ENCODE data around the gene POPDC2.

Gene POPDC2

GRCh38 chr3:119647843-119648575, 12.4 kb downstream of the POPDC2 start:
- Histone ChIP-seq H3K9ac (no peak overlapping the region), H3K36me3 (no peaks in the 10 kb centered on the region), H3K4me3 (no peak overlapping the region), H3K27me3 (no peaks in the 10 kb centered on the region), H4K20me1 (no peaks in the 10 kb centered on the region), H3K4me2 (no peak overlapping the region), H3K4me1 (peaks cover 0 to 43% (median 0%) of the 10 kb centered on the region in 10 experiments; a peak in 6 of 20 replicates), H3K9me3 (replicated peaks in 1 of 11) (no peaks in the 10 kb centered on the region), H3K27ac (no peak overlapping the region)
- TF ChIP-seq Cebpa-rat (IDR thresholded peaks at IDR 0.05): no peak

GRCh38 chr3:119647171-119647570, 13.2 kb downstream of the POPDC2 start:
- Histone ChIP-seq H3K36me3 (no peaks in the 10 kb centered on the region), H3K4me3 (no peak overlapping the region), H3K9ac (no peak overlapping the region), H3K27me3 (no peaks in the 10 kb centered on the region), H4K20me1 (no peaks in the 10 kb centered on the region), H3K9me3 (replicated peaks in 1 of 11) (no peaks in the 10 kb centered on the region), H3K27ac (no peak overlapping the region), H3K4me2 (no peak overlapping the region), H3K4me1 (peaks cover 0 to 44% (median 0%) of the 10 kb centered on the region in 10 experiments; a peak in 6 of 20 replicates)
- TF ChIP-seq Cebpa-rat (IDR thresholded peaks at IDR 0.05): no peak

GRCh38 chr3:119645813-119646212, 14.6 kb downstream of the POPDC2 start:
- peaks cover 0 to 11% (median 0%) of the 10 kb centered on the region in 11 experiments; a peak in 4 of 22 replicates for H3K9me3 ChIP-seq (replicated peaks in 1 of 11)
- H3K27ac ChIP-seq: no peak overlapping the region
- no peak for TF ChIP-seq Cebpa-rat (IDR thresholded peaks at IDR 0.05)

GRCh38 chr3:119644481-119644880, 15.9 kb downstream of the POPDC2 start:
- no peak for TF ChIP-seq Cebpa-rat (IDR thresholded peaks at IDR 0.05)
- no peaks in the 10 kb centered on the region for H3K27me3 ChIP-seq
- no peaks in the 10 kb centered on the region for H4K20me1 ChIP-seq
- no peak overlapping the region for H3K27ac ChIP-seq
- peaks cover 0 to 5% (median 0%) of the 10 kb centered on the region in 11 experiments; a peak in 1 of 22 replicates for H3K36me3 ChIP-seq
- H3K9ac ChIP-seq: no peak overlapping the region
- no peak overlapping the region for H3K4me2 ChIP-seq
- H3K4me1 ChIP-seq: peaks cover 0 to 41% (median 1%) of the 10 kb centered on the region in 10 experiments; a peak in 10 of 20 replicates
- H3K4me3 ChIP-seq: no peak overlapping the region
- peaks cover 0 to 11% (median 0%) of the 10 kb centered on the region in 11 experiments; a peak in 4 of 22 replicates for H3K9me3 ChIP-seq (replicated peaks in 1 of 11)

More at GRCh38 chr3:119645813-119646212, 14.6 kb downstream of the POPDC2 start:
- Histone ChIP-seq H3K4me3 (no peak overlapping the region), H3K4me1 (peaks cover 0 to 42% (median 0%) of the 10 kb centered on the region in 10 experiments; a peak in 6 of 20 replicates), H3K4me2 (no peak overlapping the region), H4K20me1 (no peaks in the 10 kb centered on the region), H3K9ac (no peak overlapping the region), H3K27me3 (no peaks in the 10 kb centered on the region), H3K36me3 (peaks cover 0 to 5% (median 0%) of the 10 kb centered on the region in 11 experiments; a peak in 1 of 22 replicates)

GRCh38 chr3:119643528-119643927, 16.9 kb downstream of the POPDC2 start:
- Histone ChIP-seq H3K9ac (peak overlapping the region in 2 of 11 experiments; percentile 46 to 56; a peak in 2 of 22 replicates), H4K20me1 (no peaks in the 10 kb centered on the region), H3K27me3 (no peaks in the 10 kb centered on the region), H3K4me1 (peaks cover 8 to 41% (median 11%) of the 10 kb centered on the region in 10 experiments; a peak in 19 of 20 replicates), H3K9me3 (replicated peaks in 1 of 11) (peaks cover 0 to 11% (median 0%) of the 10 kb centered on the region in 11 experiments; a peak in 4 of 22 replicates), H3K27ac (peak overlapping the region in 1 of 11 experiments; percentile 1; a peak in 1 of 22 replicates), H3K4me3 (no peak overlapping the region), H3K4me2 (peak overlapping the region in 1 of 11 experiments; percentile 69; a peak in 2 of 22 replicates), H3K36me3 (peaks cover 0 to 5% (median 0%) of the 10 kb centered on the region in 11 experiments; a peak in 1 of 22 replicates)
- no peak for TF ChIP-seq Cebpa-rat (IDR thresholded peaks at IDR 0.05)

- H3K27ac ChIP-seq: peak overlapping the region in 3 of 11 experiments; percentile 1 to 46 (median 11); a peak in 3 of 22 replicates
- no peaks in the 10 kb centered on the region for H3K27me3 ChIP-seq
- peak overlapping the region in 3 of 11 experiments; percentile 4 to 76 (median 69); a peak in 5 of 22 replicates for H3K4me2 ChIP-seq
- H3K9me3 ChIP-seq (replicated peaks in 1 of 11): peaks cover 0 to 11% (median 0%) of the 10 kb centered on the region in 11 experiments; a peak in 4 of 22 replicates
- peak overlapping the region in 2 of 11 experiments; percentile 46 to 56; a peak in 4 of 22 replicates for H3K9ac ChIP-seq
- no peaks in the 10 kb centered on the region for H4K20me1 ChIP-seq
- H3K36me3 ChIP-seq: peaks cover 0 to 5% (median 0%) of the 10 kb centered on the region in 11 experiments; a peak in 1 of 22 replicates
- no peak for TF ChIP-seq Cebpa-rat (IDR thresholded peaks at IDR 0.05)
- peaks cover 8 to 43% (median 17%) of the 10 kb centered on the region in 10 experiments; a peak in 19 of 20 replicates for H3K4me1 ChIP-seq
- no peak overlapping the region for H3K4me3 ChIP-seq
Observed at GRCh38 chr3:119642746-119643473, 17.5 kb downstream of the POPDC2 start.

GRCh38 chr3:119641416-119641815, 19.0 kb downstream of the POPDC2 start:
- H4K20me1 ChIP-seq: no peaks in the 10 kb centered on the region
- no peak overlapping the region for H3K4me3 ChIP-seq
- peaks cover 8 to 58% (median 27%) of the 10 kb centered on the region in 10 experiments; a peak in 19 of 20 replicates for H3K4me1 ChIP-seq
- no peak overlapping the region for H3K4me2 ChIP-seq
- H3K27me3 ChIP-seq: no peaks in the 10 kb centered on the region
- no peak for TF ChIP-seq Cebpa-rat (IDR thresholded peaks at IDR 0.05)
- no peak overlapping the region for H3K27ac ChIP-seq
- peaks cover 0 to 5% (median 0%) of the 10 kb centered on the region in 11 experiments; a peak in 1 of 22 replicates for H3K36me3 ChIP-seq
- no peak overlapping the region for H3K9ac ChIP-seq
- peaks cover 0 to 11% (median 0%) of the 10 kb centered on the region in 11 experiments; a peak in 4 of 22 replicates for H3K9me3 ChIP-seq (replicated peaks in 1 of 11)

- Histone ChIP-seq H3K4me2 (peak overlapping the region; percentile 9 to 89 (median 70); a peak in 16 of 22 replicates), H3K9me3 (replicated peaks in 1 of 11) (peaks cover 0 to 11% (median 0%) of the 10 kb centered on the region in 11 experiments; a peak in 4 of 22 replicates), H3K36me3 (peaks cover 0 to 5% (median 0%) of the 10 kb centered on the region in 11 experiments; a peak in 1 of 22 replicates), H4K20me1 (no peaks in the 10 kb centered on the region), H3K27ac (peak overlapping the region; percentile 60 to 99 (median 77); a peak in 18 of 22 replicates), H3K4me1 (peaks cover 8 to 74% (median 27%) of the 10 kb centered on the region in 10 experiments; a peak in 19 of 20 replicates), H3K9ac (peak overlapping the region in 4 of 11 experiments; percentile 62 to 88 (median 80); a peak in 6 of 22 replicates), H3K4me3 (no peak overlapping the region), H3K27me3 (no peaks in the 10 kb centered on the region)
- no peak for TF ChIP-seq Cebpa-rat (IDR thresholded peaks at IDR 0.05)
Observed at GRCh38 chr3:119639494-119640350, 20.7 kb downstream of the POPDC2 start.

Data from BLaER1 treated with 17β-estradiol and CSF1 and Interleukin-3, amounts not matched to agents 10 nM and 100 nM (cell line).